HFF-Myc (cell line): ENCODE measurements around the gene AOX1.

Source experiments
- DNase-seq: peaks from one replicate; pipeline ENCODE4 v3.0.0-alpha.2; 2011; ENCODE audit warnings: low read depth; ENCODE audit errors: extremely low read depth
- H3K4me3 ChIP-seq: replicated peaks from 2 replicates; pipeline ENCODE4 v1.5.1; 2011; ENCODE audit warnings: low read depth, mild to moderate bottlenecking, control low read depth, low read length
- CTCF ChIP-seq: IDR thresholded peaks from 2 replicates; pipeline ENCODE4 v1.5.1; 2012; ENCODE audit warnings: mild to moderate bottlenecking, low read depth, low read length, control low read depth; ENCODE audit errors: missing control alignments

The AOX1 gene

GRCh38 chr2:200670313-200670712 lies 84.5 kb downstream of the AOX1 start:
- no peak overlapping the region for H3K4me3 ChIP-seq
- no peak for DNase-seq
- no peak for TF ChIP-seq CTCF

GRCh38 chr2:200670751-200671150 lies 84.9 kb downstream of the AOX1 start:
- no peak overlapping the region for H3K4me3 ChIP-seq
- DNase-seq, result no peak
- no peak for TF ChIP-seq CTCF

DNA sequence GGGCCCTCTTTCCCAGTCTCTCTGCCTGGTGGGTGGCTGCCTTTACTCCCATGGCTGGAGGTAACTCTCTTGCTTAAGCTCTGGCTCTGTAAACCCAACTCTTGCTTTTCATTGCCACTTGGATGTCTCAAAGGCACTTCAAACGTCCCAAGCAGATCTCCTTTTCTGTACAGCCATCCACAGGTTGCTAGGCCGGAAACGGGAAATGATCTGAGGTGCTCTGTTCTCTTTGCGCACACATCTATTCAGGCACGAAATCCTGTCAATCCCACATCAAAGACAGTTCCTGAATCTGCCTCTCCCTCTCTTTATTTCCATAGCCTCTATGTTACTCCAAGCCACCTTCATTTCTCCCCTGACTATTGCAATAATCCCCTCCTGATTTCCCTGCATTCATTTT lies 87.4 kb downstream of the AOX1 start:
- no peak for DNase-seq
- no peak overlapping the region for H3K4me3 ChIP-seq
- TF ChIP-seq CTCF, result no peak

DNA sequence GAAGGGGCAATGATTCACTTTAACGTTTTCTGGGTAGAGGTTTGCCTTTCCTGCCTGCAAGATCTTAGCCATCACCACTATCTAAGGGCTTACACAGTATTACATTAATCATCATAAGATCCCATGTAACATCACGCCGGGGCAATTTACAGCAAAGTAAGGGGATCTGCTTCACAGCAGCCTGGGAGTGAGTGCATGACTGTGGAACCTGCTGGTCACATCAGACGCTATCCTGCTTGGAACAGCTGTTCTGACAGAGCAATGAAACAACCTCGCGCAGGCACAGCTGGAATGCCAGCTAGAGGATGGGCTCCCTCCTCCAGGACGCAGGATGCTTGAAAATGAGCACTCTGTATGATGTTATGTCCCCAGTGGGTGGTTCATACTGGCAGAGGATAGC lies 89.0 kb downstream of the AOX1 start:
- DNase-seq, result no peak
- TF ChIP-seq CTCF, result no peak
- H3K4me3 ChIP-seq, result no peak overlapping the region

GRCh38 chr2:200677171-200677570 lies 91.4 kb downstream of the AOX1 start:
- no peak for DNase-seq
- TF ChIP-seq CTCF, result no peak
- H3K4me3 ChIP-seq, result no peak overlapping the region

DNA sequence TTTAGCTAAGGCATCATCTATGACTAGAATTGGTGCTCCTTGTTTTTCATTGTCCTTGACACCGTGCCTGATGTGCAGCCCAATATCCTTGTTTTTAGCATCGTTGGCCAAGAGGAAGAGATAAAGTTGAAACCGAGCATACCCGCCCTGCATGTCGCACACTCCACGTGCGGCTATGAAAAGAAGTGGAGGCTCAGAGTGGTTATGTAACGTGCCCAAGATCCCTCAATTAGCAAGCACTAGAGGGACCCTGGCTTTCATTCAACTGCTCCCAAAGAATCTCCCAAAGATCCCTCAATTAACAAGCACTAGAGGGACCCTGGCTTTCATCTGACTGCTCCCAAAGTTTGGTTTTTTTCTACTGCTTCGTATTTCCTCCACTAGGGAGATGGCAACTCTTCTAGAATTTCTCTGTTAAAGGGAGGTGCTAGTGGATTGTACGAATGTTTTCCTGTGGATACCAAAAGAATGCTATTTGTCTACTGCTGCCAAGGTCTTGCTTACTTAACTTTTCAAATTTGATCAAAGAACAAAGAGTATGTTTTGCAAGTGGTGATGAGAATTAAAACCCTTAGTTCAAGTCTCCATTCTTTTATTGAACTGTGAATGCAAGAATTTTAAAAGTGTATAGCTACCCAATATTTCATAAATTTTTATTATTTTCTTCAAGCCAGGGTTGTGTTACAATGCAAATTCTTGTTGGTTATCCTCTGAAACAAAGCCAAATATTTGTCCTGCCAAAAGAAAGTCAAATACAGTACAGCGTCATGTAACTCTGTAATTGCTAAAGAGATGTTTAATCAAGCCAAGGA lies 92.1 kb downstream of the AOX1 start:
- DNase-seq, result no peak
- no peak overlapping the region for H3K4me3 ChIP-seq

More for the DNA sequence above, 92.1 kb downstream of the AOX1 start:
- no peak for TF ChIP-seq CTCF
